H7 (cell line): Measurements from ENCODE around the gene CDK18. TPM values are rescaled to one million over a fixed set of nuclear protein-coding genes. Genes with fewer than 3 reads are reported as not detected.

Experiments
- DNase-seq: peaks from one replicate; pipeline ENCODE4 v3.0.0; 2012
- H3K27me3 ChIP-seq: 2 replicates; pipeline ENCODE4 v1.6.0; 2011; ENCODE audit warnings: mild to moderate bottlenecking, low read length; ENCODE audit not compliant: control insufficient read depth, insufficient read depth
- H3K36me3 ChIP-seq: replicated peaks from 2 replicates; pipeline ENCODE4 v1.5.1; 2011; ENCODE audit warnings: low read length; ENCODE audit not compliant: control insufficient read depth, insufficient read depth
- H3K4me3 ChIP-seq: 2 replicates; pipeline ENCODE4 v1.5.1; 2011; ENCODE audit warnings: low read depth, mild to moderate bottlenecking, control low read depth, low read length, moderate library complexity; ENCODE audit not compliant: insufficient read depth
- total RNA-seq: library from RNA; depleted of rRNA; stranded (reverse); fragments of >200 nt; shearing (Covaris generic); gene quantifications from 2 replicates; pipeline ENCODE4 v1.2.3, GENCODE V29; 2014

Gene CDK18
- total RNA-seq, 1 experiment from 2014 or later: 48.3 TPM

- DNase-seq: peak; percentile 65
- no peaks in the 10 kb centered on the region; the same call in none of the 2 replicates for H3K27me3 ChIP-seq
- H3K4me3 ChIP-seq: peak overlapping the region; percentile 89
- H3K36me3 ChIP-seq: peaks cover 2% of the 10 kb centered on the region
These were observed 1.3 kb downstream of the CDK18 start for GRCh38 chr1:205505791-205506190.

- Histone ChIP-seq H3K4me3 (no peak overlapping the region), H3K27me3 (no peaks in the 10 kb centered on the region; the same call in none of the 2 replicates), H3K36me3 (peaks cover 2% of the 10 kb centered on the region)
- DNase-seq: no peak
These were observed 2.1 kb downstream of the CDK18 start for GRCh38 chr1:205506409-205507200.

GRCh38 chr1:205508227-205508714 is 3.8 kb downstream of the CDK18 start:
- no peak overlapping the region for H3K4me3 ChIP-seq
- H3K27me3 ChIP-seq: no peaks in the 10 kb centered on the region; the same call in none of the 2 replicates
- DNase-seq: no peak
- H3K36me3 ChIP-seq: peaks cover 2% of the 10 kb centered on the region

GRCh38 chr1:205510308-205510950 is 6.0 kb downstream of the CDK18 start:
- Histone ChIP-seq H3K36me3 (peaks cover 2% of the 10 kb centered on the region), H3K27me3 (no peaks in the 10 kb centered on the region; the same call in 1 of the 2 replicates)
- DNase-seq: no peak

GRCh38 chr1:205510951-205511330 is 6.5 kb downstream of the CDK18 start:
- no peak for DNase-seq
- Histone ChIP-seq H3K4me3 (no peak overlapping the region), H3K27me3 (no peaks in the 10 kb centered on the region; the same call in 1 of the 2 replicates), H3K36me3 (peaks cover 2% of the 10 kb centered on the region)

More at GRCh38 chr1:205510308-205510950, 6.0 kb downstream of the CDK18 start:
- H3K4me3 ChIP-seq: no peak overlapping the region

- no peaks in the 10 kb centered on the region for H3K27me3 ChIP-seq
- DNase-seq: no peak
- no peaks in the 10 kb centered on the region for H3K36me3 ChIP-seq
- H3K4me3 ChIP-seq: no peak overlapping the region
These were observed 7.9 kb downstream of the CDK18 start for GRCh38 chr1:205512059-205513045.

- Histone ChIP-seq H3K36me3 (no peaks in the 10 kb centered on the region), H3K4me3 (no peak overlapping the region), H3K27me3 (no peaks in the 10 kb centered on the region)
- no peak for DNase-seq
These were observed 9.3 kb downstream of the CDK18 start for GRCh38 chr1:205513774-205514173.

- H3K4me3 ChIP-seq: no peak overlapping the region
- no peak for DNase-seq
These were observed 10.0 kb downstream of the CDK18 start for GRCh38 chr1:205514211-205515142.

GRCh38 chr1:205515781-205516253 is 11.3 kb downstream of the CDK18 start:
- H3K4me3 ChIP-seq: no peak overlapping the region
- H3K27me3 ChIP-seq: no peaks in the 10 kb centered on the region
- no peak for DNase-seq
- 0 out of 2 replicates have a peak, but pooled peaks cover under 1% of the 10 kb centered on the region for H3K36me3 ChIP-seq

More at GRCh38 chr1:205514211-205515142, 10.0 kb downstream of the CDK18 start:
- H3K27me3 ChIP-seq: no peaks in the 10 kb centered on the region
- H3K36me3 ChIP-seq: no peaks in the 10 kb centered on the region

GRCh38 chr1:205516362-205516761 is 11.9 kb downstream of the CDK18 start:
- no peak for DNase-seq
- H3K4me3 ChIP-seq: no peak overlapping the region
- H3K27me3 ChIP-seq: no peaks in the 10 kb centered on the region
- 0 out of 2 replicates have a peak, but pooled peaks cover 1% of the 10 kb centered on the region for H3K36me3 ChIP-seq

- DNase-seq: no peak
- H3K4me3 ChIP-seq: no peak overlapping the region
- H3K36me3 ChIP-seq: 0 out of 2 replicates have a peak, but pooled peaks cover 1% of the 10 kb centered on the region
- H3K27me3 ChIP-seq: no peaks in the 10 kb centered on the region
These were observed 12.8 kb downstream of the CDK18 start for GRCh38 chr1:205517288-205517687.

- H3K27me3 ChIP-seq: no peaks in the 10 kb centered on the region
- no peak for DNase-seq
- no peak overlapping the region for H3K4me3 ChIP-seq
- 0 out of 2 replicates have a peak, but pooled peaks cover 1% of the 10 kb centered on the region for H3K36me3 ChIP-seq
These were observed 13.3 kb downstream of the CDK18 start for GRCh38 chr1:205517763-205518162.
